Activated CD8-positive, alpha-beta memory T cell treated with anti-CD3 and anti-CD28 coated beads for 36 hours (primary cell): ENCODE data around the gene LTBP1. TPM values are rescaled to one million over a fixed set of nuclear protein-coding genes. Genes with fewer than 3 reads are reported as not detected.

Experiments used
- CTCF ChIA-PET: fragments of 350-600 bp; sonication (Branson Sonifier 250); formaldehyde crosslinking; loops from one replicate; lab custom pipeline; 2021; ENCODE audit warnings: antibody characterized with exemption; lab: Charles Lee
- POLR2A ChIA-PET: fragments of 350-600 bp; sonication (Branson Sonifier 250); formaldehyde crosslinking; loops from one replicate; lab custom pipeline; 2021; ENCODE audit warnings: antibody characterized with exemption; lab: Charles Lee
- total RNA-seq, 2 experiments: library from RNA; stranded (reverse); gene quantifications; one replicate each; pipeline ENCODE4 v1.2.3, GENCODE V29; 2021

The LTBP1 gene
- total RNA-seq, 2 experiments from 2014 or later = 0.11 to 0.15 TPM

- ChIA-PET CTCF (no interaction called here), POLR2A (no interaction called here)
Measured at GRCh38 chr2:33000986-33001385, 54.2 kb downstream of the LTBP1 start.

GRCh38 chr2:33001823-33002222 is 55.1 kb downstream of the LTBP1 start:
- ChIA-PET CTCF (no interaction called here), POLR2A (no interaction called here)

GRCh38 chr2:33002863-33003262 is 56.1 kb downstream of the LTBP1 start:
- ChIA-PET POLR2A (no interaction called here), CTCF (no interaction called here)

GRCh38 chr2:33005057-33005456 is 58.3 kb downstream of the LTBP1 start:
- ChIA-PET CTCF (no interaction called here), POLR2A (no interaction called here)

GRCh38 chr2:33008716-33009115 is 62.0 kb downstream of the LTBP1 start:
- CTCF ChIA-PET = no interaction called here
- POLR2A ChIA-PET = no interaction called here

- POLR2A ChIA-PET = no interaction called here
- CTCF ChIA-PET = no interaction called here
Measured at GRCh38 chr2:33009249-33009648, 62.5 kb downstream of the LTBP1 start.

GRCh38 chr2:33011373-33011772 is 64.6 kb downstream of the LTBP1 start:
- CTCF ChIA-PET = no interaction called here
- POLR2A ChIA-PET = no interaction called here

GRCh38 chr2:33011941-33012340 is 65.2 kb downstream of the LTBP1 start:
- CTCF ChIA-PET = no interaction called here
- POLR2A ChIA-PET = no interaction called here

- ChIA-PET POLR2A (no interaction called here), CTCF (no interaction called here)
Measured at GRCh38 chr2:33013684-33014110, 66.9 kb downstream of the LTBP1 start.

- ChIA-PET CTCF (no interaction called here), POLR2A (no interaction called here)
Measured at GRCh38 chr2:33014268-33014667, 67.5 kb downstream of the LTBP1 start.

- POLR2A ChIA-PET = no interaction called here
- CTCF ChIA-PET = no interaction called here
Measured at GRCh38 chr2:33015421-33016142, 68.8 kb downstream of the LTBP1 start.

GRCh38 chr2:33018271-33018670 is 71.5 kb downstream of the LTBP1 start:
- ChIA-PET CTCF (interaction anchor here (0.7 kb wide), 1 partner anchor 34 kb away, joined by 3 read pairs; no protein-coding TSS in a partner anchor), POLR2A (no interaction called here)

- POLR2A ChIA-PET = no interaction called here
Measured at GRCh38 chr2:33019796-33020195, 73.0 kb downstream of the LTBP1 start.

GRCh38 chr2:33020883-33021282 is 74.1 kb downstream of the LTBP1 start:
- POLR2A ChIA-PET = no interaction called here
- CTCF ChIA-PET = no interaction called here

More at GRCh38 chr2:33019796-33020195, 73.0 kb downstream of the LTBP1 start:
- CTCF ChIA-PET = no interaction called here

- CTCF ChIA-PET = no interaction called here
- POLR2A ChIA-PET = interaction anchor here (0.7 kb wide), 1 partner anchor 374 kb away, joined by 3 read pairs; no protein-coding TSS in a partner anchor
Measured at GRCh38 chr2:33021542-33022227, 74.9 kb downstream of the LTBP1 start.

- ChIA-PET POLR2A (interaction anchor here (0.7 kb wide), 1 partner anchor 373 kb away, joined by 3 read pairs; no protein-coding TSS in a partner anchor), CTCF (interaction anchor here (0.6 kb wide), 1 partner anchor 839 kb away, joined by 3 read pairs; no protein-coding TSS in a partner anchor)
Measured at GRCh38 chr2:33022395-33022985, 75.7 kb downstream of the LTBP1 start.

- ChIA-PET CTCF (interaction anchor here (0.6 kb wide), 1 partner anchor 840 kb away, joined by 3 read pairs; no protein-coding TSS in a partner anchor), POLR2A (no interaction called here)
Measured at GRCh38 chr2:33022989-33023727, 76.4 kb downstream of the LTBP1 start.

GRCh38 chr2:33023728-33024500 is 77.2 kb downstream of the LTBP1 start:
- POLR2A ChIA-PET = no interaction called here
- CTCF ChIA-PET = no interaction called here

GRCh38 chr2:33024758-33025157 is 78.0 kb downstream of the LTBP1 start:
- CTCF ChIA-PET = no interaction called here
- POLR2A ChIA-PET = no interaction called here
